ENCODE measurements around the gene DLX6.

Gene DLX6

DNA sequence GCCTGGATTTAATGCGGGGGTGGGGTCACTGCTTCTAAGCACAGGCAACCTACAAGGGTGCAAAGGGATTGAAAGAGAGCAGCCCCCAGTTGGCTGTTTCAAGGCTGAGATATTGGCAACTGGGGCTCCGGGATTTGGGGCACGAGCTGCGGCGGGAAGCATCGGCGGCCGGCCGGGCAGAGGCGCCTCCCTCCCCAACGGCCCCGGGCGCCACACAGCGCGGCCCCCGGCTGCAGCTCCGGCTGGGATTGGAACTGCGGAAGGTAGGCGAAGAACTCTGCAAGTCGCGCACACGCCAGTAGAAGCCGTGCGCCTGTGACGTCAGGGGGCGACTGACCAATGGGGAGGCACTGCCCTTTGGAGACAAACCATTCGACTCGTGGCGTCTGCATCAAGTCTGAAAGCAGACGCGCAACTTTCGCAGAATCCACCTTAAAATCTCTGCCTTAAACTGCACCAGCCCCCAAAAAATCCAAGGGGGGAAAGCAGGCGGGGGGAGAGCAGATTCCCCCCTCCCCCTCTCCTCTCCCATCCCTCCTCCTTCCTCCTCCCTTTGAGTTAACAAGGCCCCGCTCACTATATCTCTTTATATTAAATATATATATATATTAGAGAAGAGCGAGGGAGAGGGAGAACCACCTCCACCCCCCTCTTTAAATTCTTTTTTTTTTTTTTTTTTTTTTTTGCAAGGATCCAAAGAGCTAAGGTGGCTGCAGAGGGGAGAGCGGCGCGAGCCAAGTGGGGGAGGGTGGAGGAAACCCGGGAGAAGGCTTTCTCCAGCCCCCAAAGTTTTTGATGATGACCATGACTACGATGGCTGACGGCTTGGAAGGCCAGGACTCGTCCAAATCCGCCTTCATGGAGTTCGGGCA, at the start of gene DLX6:
TSS of gene DLX6 (plus strand) at position 371 of the 872 bp plus-strand sequence. CDS start at position 796, 425 bp downstream.
- peak; percentile 79 for DNase-seq

DNA sequence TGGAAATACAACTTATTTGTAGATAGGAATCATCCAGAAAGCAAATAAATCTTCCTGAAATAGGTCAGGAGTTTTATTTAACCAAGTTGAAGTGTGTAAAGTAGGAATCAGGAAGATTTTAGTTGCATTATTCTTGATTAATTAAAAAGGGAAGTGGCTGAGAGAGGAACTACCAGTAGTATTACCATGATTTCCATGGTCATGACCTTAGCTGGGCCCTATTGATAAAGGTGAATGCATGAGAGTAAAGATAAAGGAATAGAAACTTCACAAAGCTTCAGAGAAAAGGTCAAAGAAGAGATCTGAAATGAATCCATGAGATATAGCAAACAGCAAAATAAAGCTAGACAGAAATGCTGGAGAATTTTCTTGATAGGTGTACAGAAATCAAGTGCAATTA, 46.2 kb upstream of the DLX6 start:
- no peak for DNase-seq

DNA sequence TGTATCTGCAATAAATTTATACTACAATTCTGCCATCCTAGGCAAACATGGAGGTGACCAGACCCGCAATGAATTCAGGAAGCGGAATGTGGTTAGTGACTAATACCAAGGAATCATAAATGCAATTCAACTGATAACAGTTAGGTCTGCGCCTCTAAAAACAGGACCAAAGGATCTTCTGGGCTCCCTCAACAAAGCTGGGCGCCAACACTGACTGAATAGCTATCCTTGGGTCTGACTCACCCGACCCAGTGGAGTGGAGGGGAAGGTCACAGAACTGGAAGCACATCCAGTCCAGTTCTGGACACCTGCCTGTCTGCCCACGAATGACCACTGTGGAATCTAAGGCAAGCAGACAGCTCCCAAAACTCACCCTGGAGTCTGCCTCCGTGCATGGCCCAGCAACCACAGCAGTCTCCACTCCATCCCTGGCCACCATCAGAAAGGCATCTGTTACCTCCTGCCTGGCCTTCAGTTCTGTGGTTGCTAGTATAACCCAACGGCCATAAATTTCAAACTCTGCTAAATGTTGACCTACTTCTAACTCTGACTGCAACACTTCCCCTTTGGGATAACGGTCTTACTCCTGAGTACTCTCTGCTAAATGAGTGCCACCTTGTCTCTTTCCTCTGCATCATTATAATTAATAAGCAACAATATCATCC, 43.0 kb upstream of the DLX6 start:
- no peak for DNase-seq

DNA sequence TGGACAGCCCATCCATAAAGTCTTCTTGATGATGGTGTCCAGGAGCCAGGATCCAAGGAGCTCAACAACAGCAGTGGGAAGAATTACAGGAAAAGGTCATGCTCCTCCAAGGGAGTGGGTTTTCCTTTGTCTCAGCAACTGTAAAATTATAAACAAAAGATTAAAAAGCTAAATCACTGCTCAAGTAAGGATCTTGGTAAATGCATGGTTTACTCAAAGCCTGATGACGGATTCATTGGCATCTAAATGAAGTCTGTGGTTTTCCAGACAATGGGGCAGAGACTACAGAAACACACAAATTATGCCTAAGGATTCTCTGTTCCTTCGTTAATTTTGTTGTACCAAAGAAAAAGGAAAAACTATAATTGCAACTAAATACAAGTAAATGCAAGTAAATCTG, 36.4 kb upstream of the DLX6 start:
- no peak for DNase-seq

DNA sequence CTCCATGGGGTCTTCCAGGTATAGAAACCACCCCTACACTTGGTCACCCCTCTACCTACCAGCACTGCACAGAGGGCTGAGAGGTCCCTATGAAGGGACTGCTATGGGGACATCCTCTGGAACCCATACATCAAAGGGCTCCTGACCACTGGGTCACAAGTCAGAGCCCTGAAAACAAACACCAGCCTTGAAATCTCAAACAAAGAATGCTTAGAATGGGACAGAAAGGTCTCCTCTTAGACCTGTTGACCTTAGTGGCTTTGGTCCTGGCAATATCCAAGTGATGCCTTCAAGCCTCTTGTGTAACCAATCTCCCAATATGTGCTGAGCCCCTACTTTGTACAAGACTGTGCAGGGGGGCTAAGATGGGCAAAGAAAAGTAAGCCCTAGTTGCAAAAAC, 34.6 kb upstream of the DLX6 start:
- no peak for DNase-seq

DNA sequence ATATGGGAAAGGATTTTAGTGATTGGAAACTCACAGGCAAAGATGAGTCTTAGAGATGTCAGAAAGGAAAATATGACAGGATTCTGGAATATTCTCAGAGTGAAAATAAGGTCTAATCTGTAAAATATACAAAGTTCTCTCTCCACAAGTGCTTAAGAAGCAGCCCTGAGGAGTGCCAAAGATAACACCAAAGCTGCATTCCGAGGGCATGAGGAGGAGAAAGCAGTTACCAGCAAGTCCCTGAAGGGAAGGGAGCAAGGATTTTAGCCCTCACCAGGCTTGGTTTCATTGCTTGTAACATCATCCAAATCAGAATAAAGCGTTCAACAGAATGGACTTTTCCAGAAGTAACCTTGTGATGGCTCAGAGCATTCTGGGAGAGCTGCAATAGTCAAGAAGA, 31.4 kb upstream of the DLX6 start:
- DNase-seq: no peak

DNA sequence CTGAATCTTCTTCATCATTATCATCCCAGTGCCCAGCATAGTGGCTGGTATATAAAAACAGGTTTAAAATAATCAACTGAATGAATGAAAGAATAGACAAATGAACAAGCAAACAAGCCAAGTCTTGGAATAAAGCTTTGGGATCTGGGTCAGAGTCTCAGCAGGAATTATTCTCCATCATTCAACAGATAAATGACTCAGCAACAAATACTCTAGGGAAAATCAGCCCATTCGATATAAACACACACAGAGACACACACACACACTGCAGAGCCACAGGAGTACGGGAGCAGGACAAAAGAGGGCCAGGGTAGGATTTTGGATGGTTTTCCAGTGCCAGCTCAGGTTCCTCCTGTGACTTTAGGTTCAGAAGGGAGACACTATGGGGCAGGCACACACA, 29.2 kb upstream of the DLX6 start:
- no peak for DNase-seq

DNA sequence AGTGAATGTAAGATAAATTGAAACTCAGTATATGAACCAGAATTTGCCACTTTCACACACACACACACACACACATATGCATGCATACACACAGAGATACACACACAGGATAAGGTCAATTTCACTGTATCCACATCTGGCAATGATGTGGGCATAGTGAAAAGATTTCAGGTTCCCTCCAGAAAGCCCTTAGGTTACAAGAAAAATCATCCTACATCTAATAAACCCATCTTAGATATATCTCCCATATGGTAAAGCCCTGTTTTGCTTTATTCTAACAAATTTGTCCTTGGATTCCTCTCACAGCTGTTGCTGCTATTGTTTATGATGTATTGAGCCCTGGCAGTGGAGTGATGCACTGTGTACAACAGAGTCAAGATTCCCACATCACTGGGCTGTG, 27.9 kb upstream of the DLX6 start:
- DNase-seq: no peak

DNA sequence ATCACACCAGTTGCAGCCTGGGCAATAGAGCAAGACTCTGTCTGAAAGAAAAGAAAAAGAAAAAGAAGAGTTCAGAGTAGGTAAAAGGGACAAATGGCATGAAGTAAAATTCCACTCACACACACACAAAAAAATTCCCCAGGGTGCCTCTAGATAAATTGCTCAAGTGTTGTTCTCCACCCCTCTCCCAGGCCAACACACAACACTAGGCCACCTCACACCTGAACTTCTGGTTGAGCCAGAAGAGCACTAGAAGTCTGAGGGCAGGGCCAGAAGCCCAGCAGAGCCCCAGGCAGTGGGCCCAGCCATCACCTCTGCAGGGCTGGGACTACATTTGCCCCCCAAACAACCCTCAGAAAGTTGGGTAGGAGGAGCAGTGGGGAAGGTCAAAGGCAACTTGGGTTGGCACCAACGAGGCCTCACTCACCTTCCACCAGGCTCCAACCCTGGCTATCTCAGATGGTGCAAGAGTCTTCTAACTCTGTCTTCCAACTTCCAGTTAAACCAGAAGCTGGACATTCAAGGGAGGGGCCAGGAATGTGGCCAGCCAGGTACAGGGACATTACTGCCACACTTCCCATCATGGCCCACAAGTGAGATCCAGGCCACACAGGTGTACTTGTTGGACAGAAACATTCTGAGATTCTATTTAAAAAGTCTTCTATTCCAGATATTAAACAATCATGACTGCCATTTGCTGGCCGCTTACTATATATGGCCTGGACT, 25.6 kb upstream of the DLX6 start:
- no peak for DNase-seq

DNA sequence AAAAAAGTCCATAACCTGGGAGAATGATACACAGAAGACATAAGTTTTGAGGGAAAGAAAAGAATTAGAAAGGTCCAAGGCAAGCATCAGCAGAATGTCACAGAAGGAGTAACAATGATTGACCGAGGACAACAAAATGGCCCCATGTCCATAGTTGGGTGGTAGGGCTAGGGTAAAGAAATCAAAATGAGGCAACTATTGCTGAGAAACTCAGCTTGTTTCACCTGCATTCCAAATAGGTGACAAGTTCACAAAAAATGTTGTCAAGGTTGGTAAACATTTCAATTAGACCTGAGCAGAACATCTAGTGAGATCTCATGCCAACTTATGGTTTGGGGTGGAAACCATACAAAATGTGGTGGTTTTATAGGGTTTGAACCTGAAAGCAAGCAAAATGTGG, 22.8 kb upstream of the DLX6 start:
- no peak for DNase-seq

DNA sequence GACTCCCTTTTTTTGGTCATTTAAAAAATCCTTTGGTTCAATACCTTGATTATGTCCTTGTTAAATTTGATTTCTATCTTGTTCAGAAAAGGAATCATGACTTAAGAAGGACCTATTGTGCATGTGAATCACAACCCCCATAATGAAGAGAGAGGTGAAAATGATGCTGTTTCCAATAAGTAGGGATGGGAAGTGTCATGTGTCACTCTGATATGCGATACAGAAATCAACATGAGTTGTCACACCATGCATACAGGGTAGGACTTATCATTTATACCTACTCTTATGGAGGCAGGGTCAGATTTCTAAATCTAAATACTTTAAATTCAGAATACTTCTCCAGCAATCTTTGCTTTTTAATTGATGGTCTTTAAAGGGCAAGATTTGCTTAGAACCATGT, 19.4 kb upstream of the DLX6 start:
- no peak for DNase-seq

DNA sequence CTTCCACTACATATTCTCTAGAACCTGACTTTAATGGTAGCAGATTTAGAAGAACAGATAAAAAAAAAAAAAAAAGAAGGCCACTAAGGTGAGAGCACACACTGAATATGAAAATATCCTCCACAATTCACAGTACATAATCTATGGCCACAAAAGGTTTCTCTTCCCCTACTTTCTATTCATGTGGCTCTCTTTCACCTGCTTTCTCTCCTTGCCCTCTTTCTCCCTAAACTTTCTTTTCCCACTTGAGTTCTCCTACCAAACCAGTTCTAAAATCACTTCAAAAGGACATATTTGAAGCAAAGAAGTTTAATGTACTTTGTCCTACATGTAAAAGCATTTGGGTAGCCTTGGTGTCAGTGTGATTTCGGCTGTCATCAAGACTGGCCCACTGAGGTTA, 18.5 kb upstream of the DLX6 start:
- DNase-seq: no peak

DNA sequence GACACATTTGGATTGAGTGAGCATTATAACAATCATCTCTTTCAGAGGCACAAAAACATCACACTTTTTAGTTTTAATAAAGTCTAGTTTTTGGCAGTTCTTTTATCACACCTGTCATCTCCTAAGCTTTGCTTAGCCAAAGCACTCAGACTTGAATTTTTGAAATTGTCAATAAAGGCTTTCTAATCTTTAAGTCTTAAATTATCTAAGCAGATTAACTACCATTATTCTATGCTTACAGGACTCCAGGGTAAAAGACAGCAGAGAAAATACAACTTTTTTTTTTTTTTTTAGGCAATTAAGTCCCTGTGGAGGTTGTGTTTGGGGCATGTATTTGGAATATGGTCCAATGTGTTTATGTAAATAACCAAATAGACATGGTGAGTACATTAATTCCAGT, 17.6 kb upstream of the DLX6 start:
- no peak for DNase-seq

DNA sequence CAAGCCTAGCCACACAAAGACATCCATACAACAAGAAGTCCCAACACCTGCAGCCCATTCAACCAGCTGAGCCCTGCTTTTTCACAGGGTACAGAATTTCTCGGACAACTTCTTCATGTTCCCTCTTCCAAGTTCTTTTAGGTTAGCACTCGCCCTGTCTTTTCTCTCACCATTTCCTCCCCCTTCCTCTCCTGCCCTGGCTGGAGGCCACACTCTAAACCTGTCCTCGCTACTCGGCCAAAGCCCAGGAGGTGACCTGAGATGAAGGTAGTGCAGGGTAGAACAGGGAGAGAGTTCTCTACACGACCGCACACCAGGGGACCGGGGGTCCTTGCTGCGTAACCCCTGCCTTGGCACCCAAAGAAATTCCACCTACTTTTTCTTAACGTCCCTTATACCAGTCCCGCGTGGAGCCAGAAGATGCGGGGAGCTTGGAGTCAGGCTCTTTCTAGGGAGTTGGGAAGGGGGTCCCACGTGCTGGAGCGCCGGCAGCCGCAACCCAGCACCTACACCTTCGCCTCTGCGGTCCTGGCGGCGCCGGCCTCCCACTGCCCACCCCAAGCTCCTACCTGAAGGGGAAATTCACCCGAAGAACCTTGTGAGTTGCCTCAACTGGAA, 16.0 kb upstream of the DLX6 start:
- no peak for DNase-seq

DNA sequence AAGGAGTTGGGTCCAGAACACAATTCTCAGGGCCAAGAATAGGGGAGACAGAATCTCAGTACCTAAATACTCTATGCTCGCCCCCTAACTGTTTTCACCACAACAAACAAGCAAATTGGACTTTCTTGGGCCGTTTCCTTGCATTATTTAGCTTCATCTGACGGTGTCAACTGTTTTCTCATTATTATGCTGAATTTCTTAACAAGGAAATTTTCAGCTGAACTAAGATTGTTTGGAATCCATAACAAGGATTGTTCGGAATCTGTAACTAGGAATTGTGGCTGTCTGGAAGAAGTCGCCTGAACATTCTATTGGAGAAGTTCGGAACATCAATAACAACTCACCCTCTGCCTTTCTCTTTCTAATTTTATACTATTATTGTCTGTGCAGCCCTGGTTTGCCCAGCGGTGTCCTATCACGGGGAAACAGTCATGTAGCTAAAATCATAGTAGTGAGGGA, 15.5 kb upstream of the DLX6 start:
- no peak for DNase-seq

DNA sequence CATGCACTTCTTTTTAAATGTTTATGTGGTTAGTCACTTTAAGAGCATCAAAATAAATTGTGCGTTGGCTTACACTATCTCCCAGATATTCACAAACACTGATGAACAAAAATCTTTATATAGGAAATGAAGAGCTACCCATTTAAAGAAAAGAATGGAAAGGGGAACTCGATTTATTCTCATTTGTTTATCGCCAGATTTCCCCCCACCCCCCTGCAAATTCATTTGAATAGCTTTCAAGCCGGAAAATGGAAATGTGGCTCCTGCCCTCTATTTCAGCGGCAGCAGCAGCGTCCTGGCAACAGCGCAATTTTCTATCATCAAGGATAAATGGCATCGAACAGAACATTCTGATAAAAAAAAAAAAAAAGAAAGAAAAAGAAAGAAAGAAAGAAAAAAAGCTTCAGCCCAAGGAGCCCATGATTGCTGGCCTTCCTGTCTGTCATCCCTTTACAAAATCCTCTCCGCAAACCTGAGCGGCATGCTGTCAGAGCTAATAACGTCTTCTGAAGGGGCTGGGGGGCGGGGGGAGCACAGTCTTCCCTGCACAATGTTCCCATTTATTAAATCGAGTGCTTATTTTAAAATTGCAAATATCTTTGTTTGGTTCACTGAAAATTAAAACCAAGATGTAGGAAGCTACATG, 13.7 kb upstream of the DLX6 start:
- no peak for DNase-seq

DNA sequence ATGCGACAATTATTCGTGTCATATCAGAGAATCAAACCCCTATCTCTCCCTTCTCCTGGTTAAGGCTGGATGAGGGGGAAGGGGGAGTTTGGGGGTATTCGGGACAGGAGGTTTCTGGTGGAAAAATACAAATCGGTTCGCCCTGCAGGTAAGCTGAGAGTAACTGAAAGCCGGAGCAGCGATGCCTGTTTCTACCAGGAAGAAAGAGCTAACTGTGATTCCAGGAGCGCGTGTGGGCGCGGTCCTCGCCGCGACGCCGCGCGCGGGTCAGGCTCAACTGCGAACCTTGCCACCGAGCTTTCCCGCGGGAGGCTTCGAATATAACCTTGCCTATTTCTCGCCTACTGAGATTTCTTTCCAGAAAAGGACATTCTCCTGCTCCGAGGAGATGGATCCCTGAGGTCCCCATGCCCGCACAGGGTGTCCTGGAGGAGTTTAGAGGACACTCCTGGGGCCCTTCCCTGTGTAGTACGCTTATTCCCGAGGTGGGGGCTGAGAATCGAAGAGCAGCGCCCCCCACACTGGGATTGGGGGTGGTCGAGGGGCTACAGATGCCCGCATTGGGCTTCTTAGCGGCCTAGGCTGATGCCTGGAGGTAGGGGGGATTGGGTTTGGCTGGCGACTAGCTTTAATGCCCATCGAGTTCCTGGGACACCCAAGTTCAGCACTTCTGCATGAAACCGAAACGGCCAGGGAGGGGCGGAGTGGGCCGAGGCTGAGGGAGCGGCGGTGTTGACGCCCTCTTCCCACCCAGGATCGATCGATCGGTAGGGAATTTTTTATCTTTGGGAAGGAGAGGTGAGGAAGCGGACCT, 13.0 kb upstream of the DLX6 start:
- DNase-seq: no peak

DNA sequence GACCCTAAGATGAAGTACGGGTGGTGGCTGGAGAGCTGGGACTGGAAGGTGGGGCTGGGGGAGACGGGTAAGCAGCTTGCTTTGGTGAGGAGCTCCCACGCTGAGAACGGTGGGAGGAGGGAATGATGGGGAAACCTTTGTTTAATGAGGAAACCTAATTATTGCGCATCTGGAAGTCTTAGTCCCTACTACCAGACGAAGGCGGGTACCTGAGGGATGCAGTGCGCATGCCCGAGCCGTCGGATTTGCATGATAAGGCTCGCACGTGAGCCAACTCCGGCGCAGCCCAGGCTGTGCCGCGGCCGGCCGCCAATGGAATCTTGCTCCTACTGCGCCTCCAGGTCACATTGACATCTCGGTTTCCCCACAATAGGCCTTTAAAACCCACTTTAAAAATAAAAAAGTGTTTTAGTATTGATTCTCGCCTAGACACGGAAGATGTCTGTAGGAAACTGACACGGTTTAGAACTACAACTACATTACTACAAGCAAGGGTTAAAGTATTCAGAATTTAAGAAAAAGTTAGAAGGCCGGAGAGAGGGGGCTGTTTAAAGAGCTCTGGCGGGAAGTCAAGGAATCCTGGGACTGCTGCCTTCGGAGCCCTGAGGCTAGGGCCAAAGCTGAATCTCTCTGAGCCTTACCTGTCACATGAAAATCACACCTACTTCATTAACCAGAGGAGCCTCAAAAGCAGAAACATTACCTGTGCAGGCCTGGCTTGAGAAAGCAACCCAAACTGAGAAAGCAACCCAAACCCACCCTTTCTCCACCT, 12.1 kb upstream of the DLX6 start:
- DNase-seq: no peak

DNA sequence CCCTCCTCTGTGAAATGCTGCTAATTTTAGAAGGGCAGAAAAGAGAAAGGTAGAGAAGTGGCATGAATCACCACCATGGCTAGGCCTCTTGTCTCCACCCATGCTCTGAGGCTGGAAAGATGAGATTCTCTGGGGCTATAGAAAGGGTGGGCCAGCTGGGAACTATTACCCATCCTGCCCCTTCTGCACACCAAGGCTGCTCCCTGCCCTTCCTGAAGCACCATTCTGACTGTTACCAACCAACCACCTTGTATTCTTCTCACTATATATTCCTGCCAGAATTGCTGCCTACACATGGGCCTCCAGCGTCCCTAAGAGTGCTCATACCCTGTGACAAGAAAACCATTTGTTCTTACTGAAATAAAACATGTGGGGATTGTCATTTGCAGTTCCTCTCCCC, 11.4 kb upstream of the DLX6 start:
- DNase-seq: no peak

DNA sequence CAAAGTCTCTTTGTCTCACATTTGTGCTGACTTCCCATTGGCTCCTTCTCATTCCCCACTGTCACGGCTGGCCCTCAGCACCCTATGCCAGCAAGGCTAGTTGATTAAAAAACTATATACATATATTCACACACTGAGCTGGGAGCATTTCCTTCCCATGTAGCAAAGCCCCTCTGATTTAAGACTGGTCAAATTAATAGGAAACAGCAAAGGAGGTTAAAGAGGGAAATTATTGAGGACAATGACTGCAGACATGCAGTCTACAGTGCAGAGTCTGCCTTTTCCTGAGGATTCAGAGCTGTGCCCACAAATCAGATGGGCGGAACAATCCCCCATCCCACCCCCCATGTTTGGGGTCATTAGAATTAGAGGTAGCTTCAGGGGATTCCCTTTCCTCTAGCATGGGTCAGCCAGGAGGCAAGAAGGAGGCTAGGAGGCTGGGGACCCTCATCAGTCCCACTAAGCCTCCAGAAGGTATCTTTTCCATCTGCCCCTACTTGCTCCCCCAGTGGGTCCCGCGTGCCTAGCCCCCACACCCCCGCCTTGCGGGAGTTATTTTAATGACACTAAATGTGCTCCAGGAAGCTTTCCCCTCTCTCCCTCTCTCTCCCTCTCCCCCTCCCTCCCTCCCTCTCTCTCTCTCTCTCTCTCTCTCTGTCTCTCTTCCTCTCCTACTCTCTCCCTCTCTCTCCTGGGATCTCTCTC, 9.8 kb upstream of the DLX6 start:
- no peak for DNase-seq
